WTC11 (cell line): ENCODE data around the gene KISS1R.

ENCODE experiments used
- CREB1 ChIP-seq: sonication (generic); formaldehyde crosslinking; IDR thresholded peaks from 2 replicates; pipeline ENCODE4 v1.8.0; 2023; ENCODE audit warnings: mild to moderate bottlenecking, missing genetic modification reagents
- CTCF ChIP-seq: fragments of 200-600 bp; IDR thresholded peaks from 2 replicates; pipeline ENCODE4 v1.8.0; 2022; ENCODE audit warnings: antibody characterized with exemption
- HMGXB4 ChIP-seq: sonication (generic); formaldehyde crosslinking; IDR thresholded peaks from 2 replicates; pipeline ENCODE4 v1.8.1; 2023; ENCODE audit warnings: mild to moderate bottlenecking, moderate library complexity, missing genetic modification reagents
- NFYB ChIP-seq: sonication (generic); formaldehyde crosslinking; conservative IDR thresholded peaks from 2 replicates; pipeline ENCODE4 v1.8.0; 2022; ENCODE audit warnings: low read depth, missing genetic modification reagents
- RELA ChIP-seq: sonication (generic); formaldehyde crosslinking; IDR thresholded peaks from 2 replicates; pipeline ENCODE4 v1.8.1; 2022; ENCODE audit warnings: missing genetic modification reagents, mild to moderate bottlenecking, borderline replicate concordance
- SMAD3 ChIP-seq: sonication (generic); formaldehyde crosslinking; IDR thresholded peaks from 2 replicates; pipeline ENCODE4 v1.8.0; 2022; ENCODE audit warnings: missing genetic modification reagents, mild to moderate bottlenecking, borderline replicate concordance
- ZNF121 ChIP-seq: sonication (generic); formaldehyde crosslinking; IDR thresholded peaks from 2 replicates; pipeline ENCODE4 v1.8.0; 2023; ENCODE audit warnings: missing genetic modification reagents
- ZNF138 ChIP-seq: sonication (generic); formaldehyde crosslinking; conservative IDR thresholded peaks from 2 replicates; pipeline ENCODE4 v1.8.1; 2022; ENCODE audit warnings: mild to moderate bottlenecking, moderate library complexity, missing genetic modification reagents
- TF ChIP-seq, protein P1 (sequence below): sonication (generic); formaldehyde crosslinking; IDR thresholded peaks from 2 replicates; pipeline ENCODE4 v1.8.0; 2023; ENCODE audit warnings: mild to moderate bottlenecking, missing genetic modification reagents
- TF ChIP-seq, protein P2 (sequence below): fragments of 250-450 bp; sonication (Bioruptor Pico); IDR thresholded peaks from 2 replicates; pipeline ENCODE4 v1.9.0; 2021; ENCODE audit warnings: mild to moderate bottlenecking
- TF ChIP-seq, protein P3 (sequence below): sonication (generic); formaldehyde crosslinking; IDR thresholded peaks from 2 replicates; pipeline ENCODE4 v1.8.1; 2022; ENCODE audit warnings: low read depth, missing genetic modification reagents, borderline replicate concordance
- TF ChIP-seq, protein P4 (sequence below): sonication (generic); formaldehyde crosslinking; IDR thresholded peaks from 2 replicates; pipeline ENCODE4 v1.8.1; 2023; ENCODE audit warnings: mild to moderate bottlenecking, missing genetic modification reagents, moderate library complexity

DNA sequence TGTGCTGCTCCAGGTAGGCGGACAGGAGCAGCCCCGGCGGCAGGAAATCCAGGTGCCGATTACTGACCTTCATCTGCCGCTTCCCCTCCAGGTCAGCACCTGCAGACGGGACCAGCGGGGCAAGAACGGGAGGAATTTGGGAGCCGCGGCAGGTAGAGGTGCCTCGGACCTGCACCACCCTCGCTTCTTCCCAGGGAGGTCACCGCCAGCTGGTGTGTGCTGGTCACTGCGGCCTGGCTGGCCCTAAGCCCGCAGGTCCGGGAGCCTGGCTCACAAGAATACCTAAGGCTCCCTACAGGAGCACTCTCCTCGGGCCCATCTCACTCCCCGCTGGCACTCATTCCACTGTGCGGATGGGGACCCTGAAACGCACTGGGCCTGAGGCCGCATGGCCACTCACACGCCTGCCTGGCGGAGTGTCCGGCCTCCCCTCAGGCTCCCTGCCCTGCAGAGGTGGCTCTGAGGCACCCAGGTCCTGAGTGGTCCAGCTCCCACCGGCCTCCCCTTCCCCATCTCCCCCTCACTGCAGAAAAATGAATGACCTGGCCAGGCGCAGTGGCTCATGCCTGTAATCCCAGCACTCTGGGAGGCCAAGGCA, 19.6 kb upstream of the KISS1R start:
- TF ChIP-seq SMAD3 (CRISPR knock-in tag): no peak
- no peak for TF ChIP-seq NFYB (CRISPR knock-in tag)
- TF ChIP-seq HMGXB4: no peak
- TF ChIP-seq, protein P1, sequence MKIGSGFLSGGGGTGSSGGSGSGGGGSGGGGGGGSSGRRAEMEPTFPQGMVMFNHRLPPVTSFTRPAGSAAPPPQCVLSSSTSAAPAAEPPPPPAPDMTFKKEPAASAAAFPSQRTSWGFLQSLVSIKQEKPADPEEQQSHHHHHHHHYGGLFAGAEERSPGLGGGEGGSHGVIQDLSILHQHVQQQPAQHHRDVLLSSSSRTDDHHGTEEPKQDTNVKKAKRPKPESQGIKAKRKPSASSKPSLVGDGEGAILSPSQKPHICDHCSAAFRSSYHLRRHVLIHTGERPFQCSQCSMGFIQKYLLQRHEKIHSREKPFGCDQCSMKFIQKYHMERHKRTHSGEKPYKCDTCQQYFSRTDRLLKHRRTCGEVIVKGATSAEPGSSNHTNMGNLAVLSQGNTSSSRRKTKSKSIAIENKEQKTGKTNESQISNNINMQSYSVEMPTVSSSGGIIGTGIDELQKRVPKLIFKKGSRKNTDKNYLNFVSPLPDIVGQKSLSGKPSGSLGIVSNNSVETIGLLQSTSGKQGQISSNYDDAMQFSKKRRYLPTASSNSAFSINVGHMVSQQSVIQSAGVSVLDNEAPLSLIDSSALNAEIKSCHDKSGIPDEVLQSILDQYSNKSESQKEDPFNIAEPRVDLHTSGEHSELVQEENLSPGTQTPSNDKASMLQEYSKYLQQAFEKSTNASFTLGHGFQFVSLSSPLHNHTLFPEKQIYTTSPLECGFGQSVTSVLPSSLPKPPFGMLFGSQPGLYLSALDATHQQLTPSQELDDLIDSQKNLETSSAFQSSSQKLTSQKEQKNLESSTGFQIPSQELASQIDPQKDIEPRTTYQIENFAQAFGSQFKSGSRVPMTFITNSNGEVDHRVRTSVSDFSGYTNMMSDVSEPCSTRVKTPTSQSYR (CRISPR knock-in tag): no peak
- peak; percentile 23; the same call in 1 of the 2 replicates for TF ChIP-seq CTCF
- no peak for TF ChIP-seq ZNF121
- TF ChIP-seq ZNF138 (CRISPR knock-in tag): no peak
- TF ChIP-seq, protein P2, sequence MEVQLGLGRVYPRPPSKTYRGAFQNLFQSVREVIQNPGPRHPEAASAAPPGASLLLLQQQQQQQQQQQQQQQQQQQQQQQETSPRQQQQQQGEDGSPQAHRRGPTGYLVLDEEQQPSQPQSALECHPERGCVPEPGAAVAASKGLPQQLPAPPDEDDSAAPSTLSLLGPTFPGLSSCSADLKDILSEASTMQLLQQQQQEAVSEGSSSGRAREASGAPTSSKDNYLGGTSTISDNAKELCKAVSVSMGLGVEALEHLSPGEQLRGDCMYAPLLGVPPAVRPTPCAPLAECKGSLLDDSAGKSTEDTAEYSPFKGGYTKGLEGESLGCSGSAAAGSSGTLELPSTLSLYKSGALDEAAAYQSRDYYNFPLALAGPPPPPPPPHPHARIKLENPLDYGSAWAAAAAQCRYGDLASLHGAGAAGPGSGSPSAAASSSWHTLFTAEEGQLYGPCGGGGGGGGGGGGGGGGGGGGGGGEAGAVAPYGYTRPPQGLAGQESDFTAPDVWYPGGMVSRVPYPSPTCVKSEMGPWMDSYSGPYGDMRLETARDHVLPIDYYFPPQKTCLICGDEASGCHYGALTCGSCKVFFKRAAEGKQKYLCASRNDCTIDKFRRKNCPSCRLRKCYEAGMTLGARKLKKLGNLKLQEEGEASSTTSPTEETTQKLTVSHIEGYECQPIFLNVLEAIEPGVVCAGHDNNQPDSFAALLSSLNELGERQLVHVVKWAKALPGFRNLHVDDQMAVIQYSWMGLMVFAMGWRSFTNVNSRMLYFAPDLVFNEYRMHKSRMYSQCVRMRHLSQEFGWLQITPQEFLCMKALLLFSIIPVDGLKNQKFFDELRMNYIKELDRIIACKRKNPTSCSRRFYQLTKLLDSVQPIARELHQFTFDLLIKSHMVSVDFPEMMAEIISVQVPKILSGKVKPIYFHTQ (CRISPR knock-in tag): no peak
- no peak for TF ChIP-seq CREB1 (CRISPR knock-in tag)
- TF ChIP-seq, protein P3, sequence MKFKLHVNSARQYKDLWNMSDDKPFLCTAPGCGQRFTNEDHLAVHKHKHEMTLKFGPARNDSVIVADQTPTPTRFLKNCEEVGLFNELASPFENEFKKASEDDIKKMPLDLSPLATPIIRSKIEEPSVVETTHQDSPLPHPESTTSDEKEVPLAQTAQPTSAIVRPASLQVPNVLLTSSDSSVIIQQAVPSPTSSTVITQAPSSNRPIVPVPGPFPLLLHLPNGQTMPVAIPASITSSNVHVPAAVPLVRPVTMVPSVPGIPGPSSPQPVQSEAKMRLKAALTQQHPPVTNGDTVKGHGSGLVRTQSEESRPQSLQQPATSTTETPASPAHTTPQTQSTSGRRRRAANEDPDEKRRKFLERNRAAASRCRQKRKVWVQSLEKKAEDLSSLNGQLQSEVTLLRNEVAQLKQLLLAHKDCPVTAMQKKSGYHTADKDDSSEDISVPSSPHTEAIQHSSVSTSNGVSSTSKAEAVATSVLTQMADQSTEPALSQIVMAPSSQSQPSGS: no peak
- no peak for TF ChIP-seq RELA
- TF ChIP-seq, protein P4, sequence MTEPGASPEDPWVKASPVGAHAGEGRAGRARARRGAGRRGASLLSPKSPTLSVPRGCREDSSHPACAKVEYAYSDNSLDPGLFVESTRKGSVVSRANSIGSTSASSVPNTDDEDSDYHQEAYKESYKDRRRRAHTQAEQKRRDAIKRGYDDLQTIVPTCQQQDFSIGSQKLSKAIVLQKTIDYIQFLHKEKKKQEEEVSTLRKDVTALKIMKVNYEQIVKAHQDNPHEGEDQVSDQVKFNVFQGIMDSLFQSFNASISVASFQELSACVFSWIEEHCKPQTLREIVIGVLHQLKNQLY: no peak
